DND-41 (cell line): ENCODE results near the gene AQP9.

ENCODE experiments used
- ATAC-seq: fragments of 200-7000 bp; cut with Tn5 transposase; 3 replicates; pipeline ENCODE4 v1.9.1; 2021; ENCODE audit warnings: low read depth; ENCODE audit not compliant: insufficient read depth
- DNase-seq: peaks from one replicate; pipeline ENCODE4 v3.0.0-alpha.2; 2020
- H2AFZ ChIP-seq: 2 replicates; pipeline ENCODE4 v1.6.0; 2012; ENCODE audit warnings: low read depth, low read length
- H3K27ac ChIP-seq: 2 replicates; pipeline ENCODE4 v1.5.1; 2012; ENCODE audit warnings: low read length, inconsistent platforms
- H3K27me3 ChIP-seq: fragments of 200-600 bp; sonication (generic); 2 replicates; pipeline ENCODE4 v1.6.0; 2012; ENCODE audit warnings: low read length, mild to moderate bottlenecking, inconsistent platforms; ENCODE audit not compliant: insufficient read depth, poor library complexity
- H3K36me3 ChIP-seq: 2 replicates; pipeline ENCODE4 v1.5.1; 2012; ENCODE audit warnings: low read length, inconsistent platforms; ENCODE audit not compliant: insufficient read depth
- H3K4me1 ChIP-seq: 2 replicates; pipeline ENCODE4 v1.5.1; 2012; ENCODE audit warnings: mild to moderate bottlenecking, low read length; ENCODE audit not compliant: insufficient read depth
- H3K4me2 ChIP-seq: 2 replicates; pipeline ENCODE4 v1.6.0; 2012; ENCODE audit warnings: mild to moderate bottlenecking, moderate library complexity, low read length, inconsistent platforms; ENCODE audit not compliant: insufficient read depth
- H3K4me3 ChIP-seq, 2 experiments: fragments of 200-600 bp in 1 of 2; shearing (Covaris generic) in 1 of 2; 2 replicates each; pipeline ENCODE4 v1.5.1; 2012 to 2016; ENCODE audit warnings: inconsistent platforms in 2 of 2, low read length in 2 of 2, mild to moderate bottlenecking in 2 of 2, low read depth in 1 of 2, moderate library complexity in 1 of 2
- H3K79me2 ChIP-seq: 2 replicates; pipeline ENCODE4 v1.6.0; 2012; ENCODE audit warnings: low read length, inconsistent platforms; ENCODE audit not compliant: insufficient read depth
- H3K9ac ChIP-seq: 2 replicates; pipeline ENCODE4 v1.6.0; 2012; ENCODE audit warnings: low read depth, mild to moderate bottlenecking, inconsistent platforms, low read length, moderate library complexity
- H3K9me3 ChIP-seq: 2 replicates; pipeline ENCODE4 v1.5.1; 2012; ENCODE audit warnings: low read length, moderate library complexity, mild to moderate bottlenecking, inconsistent platforms; ENCODE audit not compliant: insufficient read depth, severe bottlenecking
- H4K20me1 ChIP-seq: 2 replicates; pipeline ENCODE4 v1.6.0; 2012; ENCODE audit warnings: low read length; ENCODE audit not compliant: insufficient read depth
- EZH2 ChIP-seq: IDR thresholded peaks from 3 replicates; pipeline ENCODE4 v1.6.1; 2012; ENCODE audit warnings: borderline replicate concordance, low read depth, mild to moderate bottlenecking, moderate library complexity, low read length, inconsistent platforms; ENCODE audit not compliant: severe bottlenecking
- TF ChIP-seq, protein P1 (sequence below): IDR thresholded peaks from 2 replicates; pipeline ENCODE4 v1.5.1; 2012; ENCODE audit warnings: borderline replicate concordance, low read length, moderate library complexity, mild to moderate bottlenecking; ENCODE audit not compliant: poor library complexity, severe bottlenecking; ENCODE audit errors: extremely low read depth

The AQP9 gene

DNA sequence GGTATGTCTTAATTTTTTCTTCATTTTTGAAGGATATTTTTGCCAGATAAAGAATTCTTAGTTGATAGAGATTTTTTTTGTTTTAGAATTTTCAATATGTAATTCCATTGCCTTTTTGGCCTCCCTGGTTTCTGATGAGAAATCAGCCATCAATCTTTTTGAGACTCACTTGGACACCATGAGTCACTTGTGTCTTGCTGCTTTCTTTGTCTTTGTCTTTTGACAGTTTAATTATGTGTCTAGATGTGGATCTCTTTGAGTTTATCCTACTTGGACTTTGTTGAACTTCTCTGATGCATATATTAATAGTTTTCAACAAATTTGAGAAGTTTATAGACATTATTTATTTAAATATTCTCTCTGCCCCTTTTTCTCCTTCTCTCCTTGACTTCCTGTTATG, 34.7 kb upstream of the AQP9 start:
- no peaks in the 10 kb centered on the region for H4K20me1 ChIP-seq
- H3K9ac ChIP-seq: no peak overlapping the region
- DNase-seq: no peak
- no peak overlapping the region for H2AFZ ChIP-seq
- no peak overlapping the region for H3K4me2 ChIP-seq
- H3K36me3 ChIP-seq: no peaks in the 10 kb centered on the region
- H3K79me2 ChIP-seq: no peaks in the 10 kb centered on the region
- H3K27me3 ChIP-seq: peaks cover 3% of the 10 kb centered on the region
- no peaks in the 10 kb centered on the region for H3K9me3 ChIP-seq
- TF ChIP-seq EZH2: no peak
- TF ChIP-seq, protein P1, sequence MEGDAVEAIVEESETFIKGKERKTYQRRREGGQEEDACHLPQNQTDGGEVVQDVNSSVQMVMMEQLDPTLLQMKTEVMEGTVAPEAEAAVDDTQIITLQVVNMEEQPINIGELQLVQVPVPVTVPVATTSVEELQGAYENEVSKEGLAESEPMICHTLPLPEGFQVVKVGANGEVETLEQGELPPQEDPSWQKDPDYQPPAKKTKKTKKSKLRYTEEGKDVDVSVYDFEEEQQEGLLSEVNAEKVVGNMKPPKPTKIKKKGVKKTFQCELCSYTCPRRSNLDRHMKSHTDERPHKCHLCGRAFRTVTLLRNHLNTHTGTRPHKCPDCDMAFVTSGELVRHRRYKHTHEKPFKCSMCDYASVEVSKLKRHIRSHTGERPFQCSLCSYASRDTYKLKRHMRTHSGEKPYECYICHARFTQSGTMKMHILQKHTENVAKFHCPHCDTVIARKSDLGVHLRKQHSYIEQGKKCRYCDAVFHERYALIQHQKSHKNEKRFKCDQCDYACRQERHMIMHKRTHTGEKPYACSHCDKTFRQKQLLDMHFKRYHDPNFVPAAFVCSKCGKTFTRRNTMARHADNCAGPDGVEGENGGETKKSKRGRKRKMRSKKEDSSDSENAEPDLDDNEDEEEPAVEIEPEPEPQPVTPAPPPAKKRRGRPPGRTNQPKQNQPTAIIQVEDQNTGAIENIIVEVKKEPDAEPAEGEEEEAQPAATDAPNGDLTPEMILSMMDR: no peak
- H3K27ac ChIP-seq: no peak overlapping the region
- no peak for ATAC-seq
- no peaks in the 10 kb centered on the region for H3K4me1 ChIP-seq
- no peak overlapping the region for H3K4me3 ChIP-seq

DNA sequence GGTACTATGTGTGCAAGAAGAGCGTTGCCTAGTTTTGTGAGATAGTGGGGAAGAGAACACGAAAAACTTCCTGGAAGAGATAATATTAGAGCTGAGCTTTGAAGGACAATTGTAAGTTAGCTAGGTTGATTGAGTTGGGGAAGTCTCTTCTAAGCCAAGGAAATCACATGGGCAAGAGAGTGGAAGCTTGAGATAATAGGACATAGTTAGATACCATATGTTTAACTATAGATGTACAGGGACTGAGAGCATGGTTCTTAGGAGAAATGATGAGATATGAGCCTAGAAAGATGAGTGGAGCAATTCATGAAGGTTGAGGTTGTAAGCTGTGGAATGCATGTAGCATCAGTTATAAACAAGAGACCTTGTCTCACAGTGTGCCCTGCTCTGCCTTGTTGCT, 30.1 kb upstream of the AQP9 start:
- H3K27ac ChIP-seq: no peak overlapping the region
- no peak overlapping the region for H2AFZ ChIP-seq
- H3K4me3 ChIP-seq: no peak overlapping the region
- H3K9me3 ChIP-seq: no peaks in the 10 kb centered on the region
- ATAC-seq: no peak
- peaks cover 6% of the 10 kb centered on the region for H3K27me3 ChIP-seq
- H4K20me1 ChIP-seq: no peaks in the 10 kb centered on the region
- no peak for DNase-seq
- no peaks in the 10 kb centered on the region for H3K79me2 ChIP-seq
- H3K9ac ChIP-seq: no peak overlapping the region
- H3K4me2 ChIP-seq: no peak overlapping the region
- TF ChIP-seq EZH2: no peak
- TF ChIP-seq, protein P1: no peak
- no peaks in the 10 kb centered on the region for H3K4me1 ChIP-seq
- no peaks in the 10 kb centered on the region for H3K36me3 ChIP-seq

DNA sequence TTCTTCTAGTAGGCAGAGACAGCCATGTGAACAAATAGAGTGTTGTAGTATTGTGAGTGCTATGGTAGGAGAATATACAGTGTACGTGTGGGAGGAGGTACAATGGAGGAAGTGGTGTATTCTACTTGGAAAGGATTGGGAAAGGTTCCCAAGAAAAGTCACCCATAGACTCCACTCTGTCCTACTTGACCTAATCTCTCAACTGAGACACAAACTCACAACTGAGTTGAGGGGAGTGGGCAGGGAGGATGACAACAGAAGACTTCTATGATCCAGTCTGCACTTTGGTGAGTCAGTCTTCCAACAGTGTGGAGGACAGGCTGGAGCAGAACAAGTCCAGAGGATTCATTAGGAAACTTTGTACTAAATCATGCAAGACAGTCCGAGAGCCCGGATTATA, 28.8 kb upstream of the AQP9 start:
- H3K4me2 ChIP-seq: no peak overlapping the region
- ATAC-seq (no peak), DNase-seq (no peak)
- no peaks in the 10 kb centered on the region for H3K36me3 ChIP-seq
- H3K27ac ChIP-seq: no peak overlapping the region
- no peaks in the 10 kb centered on the region for H3K4me1 ChIP-seq
- TF ChIP-seq, protein P1: no peak
- no peak for TF ChIP-seq EZH2
- no peak overlapping the region for H3K4me3 ChIP-seq
- no peak overlapping the region for H2AFZ ChIP-seq
- no peaks in the 10 kb centered on the region for H3K79me2 ChIP-seq
- no peaks in the 10 kb centered on the region for H3K9me3 ChIP-seq
- H4K20me1 ChIP-seq: no peaks in the 10 kb centered on the region
- peaks cover 10% of the 10 kb centered on the region for H3K27me3 ChIP-seq
- no peak overlapping the region for H3K9ac ChIP-seq

DNA sequence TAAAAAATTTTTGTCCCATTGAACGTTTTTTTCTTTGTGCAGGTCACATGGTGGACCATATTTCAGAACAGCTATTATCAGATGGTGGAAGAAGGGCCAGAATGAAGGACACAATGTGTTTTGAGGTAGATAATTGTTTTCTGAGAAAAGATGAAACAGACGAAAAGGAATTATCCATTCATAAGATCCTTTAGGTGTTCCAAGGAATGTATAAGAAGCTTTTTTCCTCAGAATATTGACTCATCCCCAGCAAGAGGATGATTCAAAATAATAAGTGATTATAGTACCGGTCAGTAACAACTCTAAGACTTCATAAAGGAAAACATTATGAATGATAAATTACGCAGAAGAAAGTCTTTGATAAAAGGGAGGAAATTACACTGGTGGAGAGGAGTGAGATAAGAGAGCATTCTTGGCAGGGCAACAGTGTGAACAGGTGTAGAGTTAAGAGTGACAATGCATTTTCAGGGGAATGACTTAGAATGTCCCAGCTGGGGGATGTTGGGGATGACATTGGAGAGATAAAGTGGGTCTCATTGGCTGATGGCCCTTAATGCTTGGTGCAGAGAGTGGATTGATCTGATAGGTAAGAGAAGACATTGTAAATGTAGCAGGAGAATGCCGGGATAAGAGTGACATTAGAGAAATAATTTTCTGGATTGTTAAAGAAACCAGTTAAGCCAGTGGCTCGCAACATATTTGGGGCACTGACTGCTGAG, 27.0 kb upstream of the AQP9 start:
- Histone ChIP-seq H3K27me3 (peaks cover 13% of the 10 kb centered on the region), H4K20me1 (no peaks in the 10 kb centered on the region), H3K36me3 (no peaks in the 10 kb centered on the region), H3K27ac (no peak overlapping the region), H3K9me3 (no peaks in the 10 kb centered on the region), H3K79me2 (no peaks in the 10 kb centered on the region), H3K4me2 (no peak overlapping the region), H3K4me1 (no peaks in the 10 kb centered on the region), H2AFZ (no peak overlapping the region), H3K4me3 (no peak overlapping the region), H3K9ac (no peak overlapping the region)
- DNase-seq: no peak
- TF ChIP-seq EZH2: no peak
- TF ChIP-seq, protein P1: no peak
- ATAC-seq: no peak
